Inferior parietal cortex (tissue), 1 donor: ENCODE data around the gene INPP4A.
"Not testable (repeated sequence)": the region's sequence is repeated elsewhere in the genome, so short reads cannot be mapped to it uniquely, and the experiment has no call there.

ENCODE experiments used
- DNase-seq: peaks from one replicate; pipeline ENCODE4 v3.0.0-alpha.2; 2016; ENCODE audit errors: extremely low spot score

Gene INPP4A

GRCh38 chr2:98444436-98445176 is at the start of gene INPP4A:
Gene INPP4A (plus strand): TSS chr2:98444858. CDS start chr2:98520049, 75,191 bp downstream.
- DNase-seq, result peak; percentile 48

- DNase-seq, result no peak
Observed at GRCh38 chr2:98395977-98396376, 48.7 kb upstream of the INPP4A start.

GRCh38 chr2:98396745-98397355 is 47.8 kb upstream of the INPP4A start:
- DNase-seq, result no peak

- no peak for DNase-seq
Observed at GRCh38 chr2:98399140-98399539, 45.5 kb upstream of the INPP4A start.

GRCh38 chr2:98403878-98404277 is 40.8 kb upstream of the INPP4A start:
- no peak for DNase-seq

GRCh38 chr2:98404556-98405250 is 40.0 kb upstream of the INPP4A start:
- DNase-seq, result no peak

GRCh38 chr2:98405301-98405700 is 39.4 kb upstream of the INPP4A start:
- no peak for DNase-seq

GRCh38 chr2:98408155-98408554 is 36.5 kb upstream of the INPP4A start:
- no peak for DNase-seq

GRCh38 chr2:98412751-98413458 is 31.8 kb upstream of the INPP4A start:
- DNase-seq, result peak; percentile 87

- DNase-seq, result not testable (repeated sequence)
Observed at GRCh38 chr2:98414246-98414645, 30.4 kb upstream of the INPP4A start.

- DNase-seq, result not testable (repeated sequence)
Observed at GRCh38 chr2:98415719-98416248, 28.9 kb upstream of the INPP4A start.

GRCh38 chr2:98416383-98417159 is 28.1 kb upstream of the INPP4A start:
- no peak for DNase-seq

- DNase-seq, result no peak
Observed at GRCh38 chr2:98419544-98419943, 25.1 kb upstream of the INPP4A start.

GRCh38 chr2:98419977-98420725 is 24.5 kb upstream of the INPP4A start:
- no peak for DNase-seq

GRCh38 chr2:98422449-98422848 is 22.2 kb upstream of the INPP4A start:
- DNase-seq, result no peak

GRCh38 chr2:98426771-98427170 is 17.9 kb upstream of the INPP4A start:
- no peak for DNase-seq

- no peak for DNase-seq
Observed at GRCh38 chr2:98432145-98432544, 12.5 kb upstream of the INPP4A start.

GRCh38 chr2:98433363-98433964 is 11.2 kb upstream of the INPP4A start:
- DNase-seq, result no peak

- DNase-seq, result no peak
Observed at GRCh38 chr2:98434492-98434891, 10.2 kb upstream of the INPP4A start.

- not testable (repeated sequence) for DNase-seq
Observed at GRCh38 chr2:98435670-98436069, 9.0 kb upstream of the INPP4A start.
